NCI-H345 treated with DMSO at 0.1 percent for 48 hours (cell line): ENCODE results near the gene NHEJ1.

ENCODE experiments used
- DNase-seq: peaks from one replicate; lab custom pipeline; 2025; ENCODE audit not compliant: unreplicated experiment; lab: John Stamatoyannopoulos, UW

NHEJ1 gene

GRCh38 chr2:219059725-219060682 lies 100.6 kb downstream of the NHEJ1 start:
- DNase-seq: no peak

DNA sequence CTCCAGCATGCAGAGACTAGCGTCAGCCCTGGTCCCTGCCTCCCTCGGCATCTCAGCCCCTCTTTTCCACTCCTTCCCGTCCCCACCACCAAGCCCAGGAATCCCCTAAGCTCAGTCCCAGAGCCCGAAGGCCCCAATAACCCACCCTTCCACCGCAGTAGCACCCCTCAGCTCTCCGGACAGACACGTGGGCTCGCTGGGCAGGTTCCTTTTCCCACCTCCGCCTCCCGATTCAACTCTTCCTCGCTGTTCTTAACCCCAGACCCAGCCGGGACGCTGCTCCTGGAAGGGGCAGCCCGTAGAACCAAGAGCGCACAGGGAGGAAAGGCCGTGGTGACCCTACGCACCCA lies 101.3 kb downstream of the NHEJ1 start:
- DNase-seq: no peak

DNA sequence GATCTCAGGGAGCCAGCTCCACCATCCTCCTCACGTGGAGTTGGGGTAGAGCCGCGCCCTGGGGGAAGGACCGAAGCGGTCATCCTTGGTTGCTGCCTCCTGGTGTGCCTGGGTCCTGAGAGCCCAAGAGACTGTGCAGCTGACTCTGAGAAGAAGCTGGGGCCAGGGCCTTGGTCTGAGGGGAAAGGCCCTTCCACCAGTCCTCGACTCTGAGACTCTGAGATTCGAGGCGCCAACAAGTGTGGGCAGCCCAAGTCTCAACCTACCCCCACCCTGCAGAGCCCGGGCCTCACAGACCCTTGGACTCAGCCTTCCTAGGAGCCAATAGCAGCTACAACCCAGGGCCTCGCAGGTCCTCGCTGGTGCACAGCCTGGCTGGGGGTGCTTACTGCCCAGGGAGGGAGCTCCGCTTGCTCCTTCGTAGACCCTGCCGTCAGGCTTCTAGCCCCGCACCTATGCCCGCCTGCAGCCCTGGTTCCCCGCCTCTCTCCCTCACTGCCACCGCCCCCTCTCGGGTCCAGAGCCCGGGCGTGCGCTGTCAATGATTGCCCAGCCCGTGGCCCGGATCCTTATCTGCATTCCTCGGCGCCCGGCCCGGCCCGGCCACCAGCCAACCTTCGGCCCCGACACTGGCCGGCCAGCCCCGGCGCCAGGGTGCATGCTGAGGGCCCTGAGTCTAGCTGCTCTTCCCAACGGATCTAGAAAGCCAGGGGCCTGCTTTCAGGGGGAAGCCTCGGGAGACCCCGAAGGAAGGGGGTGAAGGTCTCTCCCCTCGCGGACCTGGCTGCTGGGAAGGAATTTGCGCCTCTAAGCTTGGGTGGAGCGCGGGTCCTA lies 101.9 kb downstream of the NHEJ1 start:
- DNase-seq: no peak

DNA sequence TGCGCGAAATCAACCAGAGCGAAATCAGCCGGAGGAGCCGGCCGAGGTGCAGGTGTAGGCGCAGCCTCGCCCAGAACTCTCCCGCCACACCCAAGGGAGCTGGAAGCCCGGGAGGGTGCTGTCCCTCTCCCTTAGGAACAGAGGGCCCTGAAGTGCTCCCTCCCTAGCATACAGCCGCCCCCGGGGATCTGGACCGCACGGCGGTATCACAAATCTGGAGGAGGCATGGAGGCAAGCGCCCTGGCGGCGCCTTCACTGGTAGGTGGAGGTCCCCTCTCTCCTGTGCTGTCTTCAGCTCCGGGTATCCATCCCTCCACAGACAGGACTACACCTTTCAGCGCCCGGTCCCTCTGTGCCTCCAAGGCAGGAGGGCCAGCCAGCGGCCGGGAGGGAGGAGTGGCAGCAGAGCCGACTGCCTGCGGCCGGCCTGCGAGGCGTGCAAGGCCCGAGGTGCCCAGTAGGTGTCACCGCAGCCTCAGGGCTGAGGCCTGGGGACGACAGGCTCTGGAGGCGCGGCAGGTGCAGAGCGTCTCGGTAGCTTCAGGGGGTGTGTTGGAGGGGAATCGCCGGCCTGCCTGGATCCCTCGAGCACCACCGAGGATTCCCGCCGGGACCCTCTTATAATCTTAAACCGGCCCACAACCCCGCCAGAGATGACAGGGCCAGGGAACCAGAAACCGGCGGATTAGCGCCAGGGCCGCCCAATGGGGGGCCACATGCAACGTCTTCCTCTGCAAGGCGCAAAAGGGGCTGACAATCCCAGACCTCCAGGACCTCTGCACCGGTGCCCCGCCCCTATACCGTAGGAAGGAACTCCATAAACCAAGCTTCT lies 102.7 kb downstream of the NHEJ1 start:
- DNase-seq: peak; percentile 80

- DNase-seq: no peak
Observed at GRCh38 chr2:219056896-219057708, 103.5 kb downstream of the NHEJ1 start.

- no peak for DNase-seq
Observed at GRCh38 chr2:219056176-219056895, 104.3 kb downstream of the NHEJ1 start.

DNA sequence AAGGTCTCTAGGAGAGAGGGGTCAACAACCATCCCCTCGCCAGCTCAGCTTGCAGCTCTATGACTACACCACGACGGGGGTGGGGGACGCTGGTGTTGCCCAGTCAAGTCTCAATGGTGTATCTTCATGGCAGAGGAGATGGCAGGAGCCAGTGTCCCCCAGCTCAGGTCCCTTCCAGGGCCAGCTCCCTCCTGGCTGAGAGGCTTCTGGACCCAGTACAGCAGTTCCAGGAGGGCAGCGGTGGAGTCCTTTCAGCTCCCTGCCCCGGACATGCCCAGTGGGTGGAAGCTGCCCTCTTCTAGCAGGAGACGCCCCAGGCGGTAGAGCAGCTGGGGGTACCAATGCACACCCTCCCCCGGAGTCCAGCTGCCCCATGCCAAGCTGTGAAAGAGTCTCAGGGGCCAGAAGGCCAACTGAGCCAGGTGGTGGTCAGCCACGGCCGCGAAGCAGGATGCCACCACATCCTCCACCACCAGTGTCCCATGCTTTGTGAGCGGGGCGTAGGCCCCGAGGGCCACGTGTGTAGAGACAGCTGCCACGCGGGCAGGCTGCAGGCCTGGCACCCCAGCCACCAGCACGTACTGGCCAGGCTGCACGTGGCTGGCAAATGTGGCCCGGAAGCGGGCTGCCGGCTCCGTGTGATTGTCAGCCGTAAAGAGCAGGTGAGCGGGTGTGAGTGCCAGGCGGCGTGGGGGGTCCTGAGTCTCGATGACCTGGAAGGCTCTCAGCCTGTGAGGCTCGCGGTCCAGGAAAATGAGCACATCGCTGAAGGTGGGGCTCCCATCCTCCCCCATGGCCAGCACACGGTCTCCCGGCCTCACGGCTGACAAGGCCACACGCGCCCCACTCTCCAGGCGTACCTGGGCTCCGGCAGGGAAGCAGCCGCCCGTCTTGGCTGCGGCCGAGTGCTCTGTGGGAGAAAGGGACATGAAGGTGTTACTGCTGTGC lies 105.4 kb downstream of the NHEJ1 start:
- no peak for DNase-seq

GRCh38 chr2:219049282-219049681 lies 111.3 kb downstream of the NHEJ1 start:
- no peak for DNase-seq

DNA sequence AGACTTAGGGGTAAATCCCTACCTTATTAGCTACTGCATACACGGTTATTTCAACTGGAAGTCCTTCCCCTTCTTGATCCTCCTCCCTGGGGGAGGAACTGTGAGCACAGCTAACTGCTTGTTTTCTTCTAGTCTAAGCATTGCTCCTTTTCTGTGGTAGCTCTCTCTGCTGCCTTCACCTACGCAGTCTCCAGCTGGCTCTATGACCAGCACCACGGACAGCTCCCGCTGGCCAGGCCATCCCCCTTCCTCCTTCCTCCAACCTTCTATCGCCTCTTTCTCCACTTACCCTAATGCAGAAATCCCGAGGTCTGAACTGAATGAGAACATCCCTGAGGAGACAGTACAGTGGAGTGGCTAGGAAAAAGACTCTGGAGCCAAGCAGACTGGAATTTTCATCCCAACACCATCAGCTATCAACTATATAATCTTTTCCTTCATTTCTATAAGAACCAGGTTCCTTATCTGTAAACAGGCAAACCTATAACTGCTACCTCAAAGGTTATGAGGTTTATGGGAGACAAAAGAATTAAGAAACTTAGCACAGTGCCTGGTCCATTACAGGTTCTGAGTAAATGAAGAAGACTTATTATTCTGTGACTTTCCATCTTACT lies 114.6 kb downstream of the NHEJ1 start:
- no peak for DNase-seq

DNA sequence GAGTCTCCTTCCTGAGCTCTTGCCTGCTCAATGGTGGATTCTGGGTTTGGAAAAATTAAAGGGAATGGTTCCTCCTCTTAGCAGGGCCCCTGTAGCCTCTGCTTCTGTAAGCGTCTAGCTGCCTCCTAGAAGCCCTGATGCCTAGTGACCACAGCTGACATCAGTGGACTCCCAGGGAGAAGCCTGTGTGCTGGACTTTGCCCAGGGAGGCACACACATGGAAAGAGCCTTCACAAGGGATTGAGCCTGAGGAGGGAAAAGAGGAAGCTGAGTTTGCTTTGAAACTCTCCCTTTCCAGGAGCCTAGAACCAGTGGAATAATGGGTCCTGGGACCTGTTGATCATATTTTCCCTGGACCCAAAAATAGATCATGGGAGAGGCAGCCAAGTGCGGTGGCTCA lies 117.9 kb downstream of the NHEJ1 start:
- no peak for DNase-seq

GRCh38 chr2:219042157-219042556 lies 118.5 kb downstream of the NHEJ1 start:
- no peak for DNase-seq

DNA sequence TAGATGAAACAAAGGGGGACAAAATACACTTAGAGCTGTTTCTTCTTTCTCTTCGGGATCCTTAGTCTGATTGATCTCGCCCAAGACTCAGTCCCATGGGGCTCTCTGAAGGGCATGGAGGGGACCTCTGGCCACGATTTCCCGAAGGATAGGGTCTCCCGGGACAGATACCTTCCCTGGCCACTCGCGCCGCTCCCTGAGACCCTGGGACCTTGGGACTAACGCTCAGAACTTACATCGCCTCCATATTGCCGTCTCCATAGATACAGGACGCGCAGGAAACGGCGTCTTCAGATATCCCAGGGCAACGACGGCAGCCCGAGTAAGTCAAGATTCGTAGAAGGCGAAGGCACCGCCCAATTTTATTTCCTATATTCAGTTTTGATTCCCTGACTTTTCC lies 119.4 kb downstream of the NHEJ1 start, which contains the start of gene CFAP65:
TSS of gene CFAP65 (minus strand) at position 265 of the 400 bp plus-strand sequence. CDS start 2,468 bp downstream, outside the sequence.
- peak; percentile 63 for DNase-seq

- DNase-seq: no peak
Observed at GRCh38 chr2:219038600-219038999, 122.0 kb downstream of the NHEJ1 start.

GRCh38 chr2:219037783-219038499 lies 122.7 kb downstream of the NHEJ1 start:
- DNase-seq: no peak

- DNase-seq: no peak
Observed at GRCh38 chr2:219035942-219036341, 124.7 kb downstream of the NHEJ1 start.

- DNase-seq: no peak
Observed at GRCh38 chr2:219034823-219035222, 125.8 kb downstream of the NHEJ1 start.

GRCh38 chr2:219032051-219032745 lies 128.4 kb downstream of the NHEJ1 start:
- no peak for DNase-seq
